Measurements from ENCODE around the gene STK24. TPM values are rescaled to one million over a fixed set of nuclear protein-coding genes. Genes with fewer than 3 reads are reported as not detected.

STK24 gene
- polyA plus RNA-seq, 3 donors, result 14.2 to 59.8 (median 28.9) TPM

- Histone ChIP-seq H3K4me3 (replicated peaks in 1 of 3; ENCODE audit: low read depth in 2 of 3, low read length in 3 of 3) (peak overlapping the region in 2 of 3 experiments; percentile 28 to 57), H3K36me3 (replicated peaks in 1 of 2; ENCODE audit: control insufficient read depth in 1 of 2, insufficient read depth in 2 of 2, low read length in 2 of 2) (no peaks in the 10 kb centered on the region), H3K27me3 (ENCODE audit: control insufficient read depth in 2 of 2, insufficient read depth in 2 of 2, low read length in 2 of 2) (no peaks in the 10 kb centered on the region), H2AFZ (ENCODE audit: insufficient read depth, low read depth, low read length, poor library complexity, severe bottlenecking) (peak overlapping the region; percentile 58), H3K4me2 (replicated peaks; ENCODE audit: extremely low read depth, low read length, poor library complexity, severe bottlenecking) (peak overlapping the region; percentile 65), H4K20me1 (ENCODE audit: insufficient read depth, low read length) (no peaks in the 10 kb centered on the region), H3K9ac (ENCODE audit: insufficient read depth, low read length, poor library complexity, severe bottlenecking) (no peak overlapping the region), H3K27ac (ENCODE audit: low read depth in 1 of 2, low read length in 2 of 2) (no peak overlapping the region), H3K9me3 (replicated peaks in 1 of 2; ENCODE audit: control insufficient read depth in 1 of 2, insufficient read depth in 1 of 2, low read length in 2 of 2) (peaks cover 0 to 5% of the 10 kb centered on the region in 2 donors), H3K79me2 (ENCODE audit: insufficient read depth, low read length) (no peaks in the 10 kb centered on the region), H3K4me1 (ENCODE audit: control insufficient read depth in 1 of 2, insufficient read depth in 2 of 2, low read length in 2 of 2) (peaks cover 3 to 14% of the 10 kb centered on the region in 2 donors)
- peaks cover 12% of the 10 kb centered on the region for H3K4me1 Mint-ChIP-seq
- no peaks in the 10 kb centered on the region for H3K36me3 Mint-ChIP-seq
- H3K9me3 Mint-ChIP-seq, result peaks cover 0 to 5% (median 1%) of the 10 kb centered on the region in 7 donors
- no peak for TF ChIP-seq CTCF (IDR thresholded peaks at IDR 0.05)
- peaks cover 0 to 2% (median 1%) of the 10 kb centered on the region in 3 donors for H3K27me3 Mint-ChIP-seq (ENCODE audit: low read depth in 3 of 3)
- 2% methylated on average over 12 of the region's 16 CpGs for WGBS (ENCODE audit: insufficient coverage)
- H3K4me3 Mint-ChIP-seq, result peak overlapping the region; percentile 71 to 88
- DNase-seq, result peak; percentile 10 to 57 (median 19)
- intact Hi-C loops (cut with micrococcal nuclease), result no loop called here
- H3K27ac Mint-ChIP-seq, result peak overlapping the region in 3 of 7 donors; percentile 3 to 48 (median 12)
Observed at GRCh38 chr13:98411617-98412265, 165.2 kb downstream of the STK24 start.

- intact Hi-C loops (cut with micrococcal nuclease), result no loop called here
- no peak overlapping the region for H3K9ac ChIP-seq (ENCODE audit: insufficient read depth, low read length, poor library complexity, severe bottlenecking)
- Mint-ChIP-seq H3K9me3 (peaks cover 0 to 3% (median 0%) of the 10 kb centered on the region in 7 donors), H3K36me3 (no peaks in the 10 kb centered on the region), H3K27ac (peak overlapping the region in 3 of 7 donors; percentile 6 to 48 (median 12)), H3K4me1 (peaks cover 12% of the 10 kb centered on the region), H3K27me3 (ENCODE audit: low read depth in 3 of 3) (peaks cover 0 to 2% (median 1%) of the 10 kb centered on the region in 3 donors), H3K4me3 (no peak overlapping the region)
- H3K27me3 ChIP-seq (ENCODE audit: control insufficient read depth in 2 of 2, insufficient read depth in 2 of 2, low read length in 2 of 2), result no peaks in the 10 kb centered on the region
- H4K20me1 ChIP-seq (ENCODE audit: insufficient read depth, low read length), result no peaks in the 10 kb centered on the region
- H3K4me1 ChIP-seq (ENCODE audit: control insufficient read depth in 1 of 2, insufficient read depth in 2 of 2, low read length in 2 of 2), result peaks cover 3 to 14% of the 10 kb centered on the region in 2 donors
- WGBS (ENCODE audit: insufficient coverage), result 96% methylated on average over 5 of the region's 5 CpGs
- H3K27ac ChIP-seq (ENCODE audit: low read depth in 1 of 2, low read length in 2 of 2), result no peak overlapping the region
- TF ChIP-seq CTCF (IDR thresholded peaks at IDR 0.05), result no peak
- no peaks in the 10 kb centered on the region for H3K79me2 ChIP-seq (ENCODE audit: insufficient read depth, low read length)
- H2AFZ ChIP-seq (ENCODE audit: insufficient read depth, low read depth, low read length, poor library complexity, severe bottlenecking), result no peak overlapping the region
- H3K4me3 ChIP-seq (replicated peaks in 1 of 3; ENCODE audit: low read depth in 2 of 3, low read length in 3 of 3), result peak overlapping the region in 1 of 3 experiments; percentile 57
- DNase-seq, result no peak
- H3K9me3 ChIP-seq (replicated peaks in 1 of 2; ENCODE audit: control insufficient read depth in 1 of 2, insufficient read depth in 1 of 2, low read length in 2 of 2), result no peaks in the 10 kb centered on the region
- H3K4me2 ChIP-seq (replicated peaks; ENCODE audit: extremely low read depth, low read length, poor library complexity, severe bottlenecking), result no peak overlapping the region
- no peaks in the 10 kb centered on the region for H3K36me3 ChIP-seq (replicated peaks in 1 of 2; ENCODE audit: control insufficient read depth in 1 of 2, insufficient read depth in 2 of 2, low read length in 2 of 2)
Observed at GRCh38 chr13:98411013-98411412, 165.9 kb downstream of the STK24 start.
